ENCODE results near the gene SMIM5.

DNA sequence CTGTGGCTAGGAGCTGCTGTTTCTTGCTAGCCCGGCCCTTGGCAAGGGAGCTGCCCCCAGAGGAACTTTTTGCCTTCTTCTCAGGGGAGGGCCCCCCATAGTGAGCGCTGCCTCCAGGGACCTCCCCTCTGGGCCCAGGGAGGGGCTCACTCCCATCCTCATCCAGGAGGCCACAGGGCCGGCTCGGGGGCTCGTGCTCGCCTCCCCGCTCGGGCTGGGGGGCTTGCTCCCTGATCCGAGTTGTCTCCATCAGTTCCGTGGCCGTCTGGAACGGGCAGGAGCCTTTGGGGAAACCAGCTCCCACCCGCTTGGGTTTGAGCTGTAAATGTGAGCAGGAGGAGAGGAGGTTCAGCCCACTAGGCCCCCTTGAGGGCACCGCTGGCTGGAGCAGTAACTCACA lies 4.1 kb upstream of the SMIM5 start:
- TF ChIP-seq, protein P1, sequence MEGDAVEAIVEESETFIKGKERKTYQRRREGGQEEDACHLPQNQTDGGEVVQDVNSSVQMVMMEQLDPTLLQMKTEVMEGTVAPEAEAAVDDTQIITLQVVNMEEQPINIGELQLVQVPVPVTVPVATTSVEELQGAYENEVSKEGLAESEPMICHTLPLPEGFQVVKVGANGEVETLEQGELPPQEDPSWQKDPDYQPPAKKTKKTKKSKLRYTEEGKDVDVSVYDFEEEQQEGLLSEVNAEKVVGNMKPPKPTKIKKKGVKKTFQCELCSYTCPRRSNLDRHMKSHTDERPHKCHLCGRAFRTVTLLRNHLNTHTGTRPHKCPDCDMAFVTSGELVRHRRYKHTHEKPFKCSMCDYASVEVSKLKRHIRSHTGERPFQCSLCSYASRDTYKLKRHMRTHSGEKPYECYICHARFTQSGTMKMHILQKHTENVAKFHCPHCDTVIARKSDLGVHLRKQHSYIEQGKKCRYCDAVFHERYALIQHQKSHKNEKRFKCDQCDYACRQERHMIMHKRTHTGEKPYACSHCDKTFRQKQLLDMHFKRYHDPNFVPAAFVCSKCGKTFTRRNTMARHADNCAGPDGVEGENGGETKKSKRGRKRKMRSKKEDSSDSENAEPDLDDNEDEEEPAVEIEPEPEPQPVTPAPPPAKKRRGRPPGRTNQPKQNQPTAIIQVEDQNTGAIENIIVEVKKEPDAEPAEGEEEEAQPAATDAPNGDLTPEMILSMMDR (IDR thresholded peaks at IDR 0.05 in 4 of 5, conservative IDR thresholded peaks at IDR 0.05 in 1 of 5), result no peak
- TF ChIP-seq POLR2A (IDR thresholded peaks at IDR 0.05), result no peak

Data from gastrocnemius medialis (tissue), 4 donors.